Measurements from ENCODE around the gene FAM3C. TPM values are rescaled to one million over a fixed set of nuclear protein-coding genes. Genes with fewer than 3 reads are reported as not detected.

Gene FAM3C
- total and polyA plus RNA-seq, 2 donors: 10.3 to 35.1 TPM

DNA sequence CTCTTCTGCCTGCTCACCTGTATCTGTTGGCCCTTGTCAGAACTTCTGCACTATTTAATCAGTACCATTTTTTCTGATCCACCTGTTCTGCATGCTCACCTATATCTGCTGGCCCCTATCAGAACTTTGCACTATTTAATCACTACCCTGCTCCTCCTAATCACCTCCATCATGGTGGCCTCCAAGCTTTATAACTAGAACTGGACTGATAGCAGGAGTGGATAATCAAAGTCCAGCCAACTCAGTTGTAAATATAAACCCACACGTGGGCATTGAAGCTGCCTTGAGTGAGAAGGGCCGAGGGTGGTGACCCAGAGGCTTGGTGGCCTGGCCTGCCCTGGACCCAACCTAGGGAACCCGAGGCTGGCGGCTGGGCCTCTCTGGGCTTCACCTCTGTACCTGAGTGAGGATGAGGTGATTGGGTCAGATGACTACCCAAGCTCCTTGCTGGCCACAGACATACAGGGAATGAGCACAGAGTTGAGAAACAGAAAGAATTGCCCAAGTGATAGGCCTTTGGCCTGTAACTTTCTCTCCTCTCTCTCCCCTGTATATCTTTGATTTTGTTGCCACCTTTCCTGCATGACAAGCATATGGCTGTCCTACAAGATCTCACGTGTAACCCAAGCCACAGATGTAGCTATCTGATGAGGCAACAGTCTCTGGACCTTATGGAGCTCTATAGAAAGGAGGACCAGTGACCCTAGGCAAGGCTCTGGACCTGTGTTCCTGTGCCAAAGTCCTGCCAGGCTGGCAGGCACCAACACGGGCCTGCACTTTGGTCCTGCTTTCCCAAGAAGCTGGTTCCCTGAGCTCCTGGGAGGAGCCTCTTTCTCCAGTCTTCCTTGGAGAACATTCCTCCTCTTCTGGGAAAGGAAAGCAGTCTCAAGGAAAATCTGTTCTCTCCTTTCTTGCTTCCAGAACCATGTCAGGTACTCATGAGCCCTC is 23.4 kb upstream of the FAM3C start:
- no peaks in the 10 kb centered on the region for H3K9me3 ChIP-seq (ENCODE audit: control insufficient read depth in 2 of 2, insufficient read depth in 1 of 2, low read length in 1 of 2)
- WGBS: 89% methylated on average over 6 of the region's 6 CpGs
- H3K27me3 ChIP-seq (ENCODE audit: control insufficient read depth in 2 of 2, insufficient read depth in 1 of 2, low read length in 1 of 2): no peaks in the 10 kb centered on the region
- H3K4me3 ChIP-seq (ENCODE audit: low read length in 2 of 2): no peak overlapping the region
- no peaks in the 10 kb centered on the region for H3K4me1 ChIP-seq (ENCODE audit: control insufficient read depth in 2 of 2, insufficient read depth in 2 of 2, low read length in 2 of 2)
- DNase-seq (ENCODE audit: low read depth in 6 of 9, low spot score in 9 of 9): no peak
- H3K36me3 ChIP-seq (ENCODE audit: control insufficient read depth in 2 of 2, insufficient read depth in 2 of 2, low read length in 1 of 2): no peaks in the 10 kb centered on the region
- no peak overlapping the region for H3K27ac ChIP-seq (ENCODE audit: low read depth in 1 of 2, low read length in 1 of 2)

GRCh38 chr7:121416533-121416932 is 20.4 kb upstream of the FAM3C start:
- Histone ChIP-seq H3K36me3 (ENCODE audit: control insufficient read depth in 2 of 2, insufficient read depth in 2 of 2, low read length in 1 of 2) (no peaks in the 10 kb centered on the region), H3K9me3 (ENCODE audit: control insufficient read depth in 2 of 2, insufficient read depth in 1 of 2, low read length in 1 of 2) (no peaks in the 10 kb centered on the region), H3K27ac (ENCODE audit: low read depth in 1 of 2, low read length in 1 of 2) (no peak overlapping the region), H3K4me3 (ENCODE audit: low read length in 2 of 2) (no peak overlapping the region), H3K27me3 (ENCODE audit: control insufficient read depth in 2 of 2, insufficient read depth in 1 of 2, low read length in 1 of 2) (no peaks in the 10 kb centered on the region), H3K4me1 (ENCODE audit: control insufficient read depth in 2 of 2, insufficient read depth in 2 of 2, low read length in 2 of 2) (no peaks in the 10 kb centered on the region)
- no peak for DNase-seq (ENCODE audit: low read depth in 6 of 9, low spot score in 9 of 9)
- 98% methylated on average over 1 of the region's 1 CpG for WGBS

DNA sequence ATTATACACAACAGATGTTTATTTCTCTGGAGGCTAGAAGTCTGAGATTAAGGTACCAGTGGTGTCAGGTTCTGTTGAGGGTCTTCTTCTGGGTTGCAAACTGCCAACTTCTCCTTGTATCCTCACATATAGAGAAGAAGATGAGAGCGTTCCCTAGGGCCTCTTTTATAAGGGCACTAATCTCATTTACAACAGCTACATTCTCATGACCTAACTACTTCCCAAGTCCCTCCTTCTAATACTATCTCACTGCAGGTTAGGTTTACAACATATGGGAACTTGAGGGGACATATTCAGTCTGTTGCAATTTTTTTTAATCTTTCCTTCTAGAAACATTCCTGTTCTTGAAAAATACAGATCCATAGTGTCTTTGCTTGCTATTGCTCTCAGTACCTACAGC is 18.3 kb upstream of the FAM3C start:
- DNase-seq (ENCODE audit: low read depth in 6 of 9, low spot score in 9 of 9): no peak
- H3K4me3 ChIP-seq (ENCODE audit: low read length in 2 of 2): no peak overlapping the region

DNA sequence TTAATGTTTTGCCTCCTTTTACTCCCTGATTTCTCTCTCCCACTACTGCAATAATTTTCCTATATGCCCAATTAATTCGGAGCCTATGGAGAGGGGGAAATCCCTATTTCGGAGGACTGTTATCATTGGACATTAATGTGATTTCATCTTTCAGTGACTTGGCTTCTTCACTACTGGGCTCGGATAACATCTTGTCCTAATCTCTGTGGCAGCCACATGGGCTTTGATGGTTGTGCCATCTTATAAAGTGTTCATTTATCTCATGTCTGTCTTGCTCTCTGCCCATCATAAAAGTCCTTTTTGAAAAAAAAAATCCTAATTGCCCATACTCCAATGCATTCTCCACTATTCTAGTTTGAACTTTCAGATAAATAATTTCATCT is 15.5 kb upstream of the FAM3C start:
- Histone ChIP-seq H3K36me3 (ENCODE audit: control insufficient read depth in 2 of 2, insufficient read depth in 2 of 2, low read length in 1 of 2) (no peaks in the 10 kb centered on the region), H3K4me3 (ENCODE audit: low read length in 2 of 2) (no peak overlapping the region), H3K9me3 (ENCODE audit: control insufficient read depth in 2 of 2, insufficient read depth in 1 of 2, low read length in 1 of 2) (no peaks in the 10 kb centered on the region), H3K4me1 (ENCODE audit: control insufficient read depth in 2 of 2, insufficient read depth in 2 of 2, low read length in 2 of 2) (no peaks in the 10 kb centered on the region), H3K27me3 (ENCODE audit: control insufficient read depth in 2 of 2, insufficient read depth in 1 of 2, low read length in 1 of 2) (peaks cover 0 to 3% of the 10 kb centered on the region in 2 donors), H3K27ac (ENCODE audit: low read depth in 1 of 2, low read length in 1 of 2) (no peak overlapping the region)
- WGBS: 95% methylated on average over 3 of the region's 3 CpGs
- DNase-seq (ENCODE audit: low read depth in 6 of 9, low spot score in 9 of 9): no peak

More for the DNA sequence above, 18.3 kb upstream of the FAM3C start:
- Histone ChIP-seq H3K27ac (ENCODE audit: low read depth in 1 of 2, low read length in 1 of 2) (no peak overlapping the region), H3K36me3 (ENCODE audit: control insufficient read depth in 2 of 2, insufficient read depth in 2 of 2, low read length in 1 of 2) (no peaks in the 10 kb centered on the region), H3K9me3 (ENCODE audit: control insufficient read depth in 2 of 2, insufficient read depth in 1 of 2, low read length in 1 of 2) (no peaks in the 10 kb centered on the region), H3K4me1 (ENCODE audit: control insufficient read depth in 2 of 2, insufficient read depth in 2 of 2, low read length in 2 of 2) (no peaks in the 10 kb centered on the region), H3K27me3 (ENCODE audit: control insufficient read depth in 2 of 2, insufficient read depth in 1 of 2, low read length in 1 of 2) (peaks cover 0 to 3% of the 10 kb centered on the region in 2 donors)
- WGBS: 98% methylated on average over 1 of the region's 1 CpG

GRCh38 chr7:121410829-121411596 is 14.9 kb upstream of the FAM3C start:
- no peak for DNase-seq (ENCODE audit: low read depth in 6 of 9, low spot score in 9 of 9)
- H3K4me1 ChIP-seq (ENCODE audit: control insufficient read depth in 2 of 2, insufficient read depth in 2 of 2, low read length in 2 of 2): no peaks in the 10 kb centered on the region
- H3K27me3 ChIP-seq (ENCODE audit: control insufficient read depth in 2 of 2, insufficient read depth in 1 of 2, low read length in 1 of 2): peaks cover 0 to 3% of the 10 kb centered on the region in 2 donors
- 64% methylated on average over 2 of the region's 2 CpGs for WGBS
- no peaks in the 10 kb centered on the region for H3K9me3 ChIP-seq (ENCODE audit: control insufficient read depth in 2 of 2, insufficient read depth in 1 of 2, low read length in 1 of 2)
- H3K36me3 ChIP-seq (ENCODE audit: control insufficient read depth in 2 of 2, insufficient read depth in 2 of 2, low read length in 1 of 2): no peaks in the 10 kb centered on the region
- no peak overlapping the region for H3K4me3 ChIP-seq (ENCODE audit: low read length in 2 of 2)
- H3K27ac ChIP-seq (ENCODE audit: low read depth in 1 of 2, low read length in 1 of 2): no peak overlapping the region

DNA sequence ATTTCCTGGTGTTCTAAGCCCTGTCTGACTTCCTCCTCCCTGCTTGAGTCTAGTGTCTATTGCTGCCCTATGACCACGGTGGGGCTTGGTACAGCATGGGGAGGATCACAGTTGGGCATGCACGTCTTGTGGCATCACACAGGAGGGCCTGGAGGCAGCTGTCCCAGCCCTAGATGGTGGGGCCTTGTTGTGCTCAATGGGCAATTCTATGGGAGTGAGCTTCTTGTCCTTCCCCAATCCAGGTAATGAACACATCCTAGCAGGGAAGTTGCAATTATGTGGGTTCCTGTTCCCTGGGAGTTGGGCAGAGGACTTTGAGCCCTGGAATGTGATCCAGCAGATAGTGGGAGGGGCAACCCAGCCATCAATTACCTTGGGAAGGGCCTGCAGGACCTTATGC is 10.8 kb upstream of the FAM3C start:
- Histone ChIP-seq H3K4me1 (ENCODE audit: control insufficient read depth in 2 of 2, insufficient read depth in 2 of 2, low read length in 2 of 2) (no peaks in the 10 kb centered on the region), H3K36me3 (ENCODE audit: control insufficient read depth in 2 of 2, insufficient read depth in 2 of 2, low read length in 1 of 2) (no peaks in the 10 kb centered on the region), H3K27me3 (ENCODE audit: control insufficient read depth in 2 of 2, insufficient read depth in 1 of 2, low read length in 1 of 2) (peaks cover 0 to 3% of the 10 kb centered on the region in 2 donors), H3K9me3 (ENCODE audit: control insufficient read depth in 2 of 2, insufficient read depth in 1 of 2, low read length in 1 of 2) (no peaks in the 10 kb centered on the region), H3K27ac (ENCODE audit: low read depth in 1 of 2, low read length in 1 of 2) (no peak overlapping the region), H3K4me3 (ENCODE audit: low read length in 2 of 2) (no peak overlapping the region)
- DNase-seq (ENCODE audit: low read depth in 6 of 9, low spot score in 9 of 9): no peak
- WGBS: 88% methylated on average over 2 of the region's 2 CpGs

- WGBS: 97% methylated on average over 5 of the region's 5 CpGs
- H3K36me3 ChIP-seq (ENCODE audit: control insufficient read depth in 2 of 2, insufficient read depth in 2 of 2, low read length in 1 of 2): no peaks in the 10 kb centered on the region
- DNase-seq (ENCODE audit: low read depth in 6 of 9, low spot score in 9 of 9): no peak
- H3K4me1 ChIP-seq (ENCODE audit: control insufficient read depth in 2 of 2, insufficient read depth in 2 of 2, low read length in 2 of 2): no peaks in the 10 kb centered on the region
- H3K27me3 ChIP-seq (ENCODE audit: control insufficient read depth in 2 of 2, insufficient read depth in 1 of 2, low read length in 1 of 2): peaks cover 0 to 3% of the 10 kb centered on the region in 2 donors
- H3K27ac ChIP-seq (ENCODE audit: low read depth in 1 of 2, low read length in 1 of 2): no peak overlapping the region
- H3K9me3 ChIP-seq (ENCODE audit: control insufficient read depth in 2 of 2, insufficient read depth in 1 of 2, low read length in 1 of 2): no peaks in the 10 kb centered on the region
- H3K4me3 ChIP-seq (ENCODE audit: low read length in 2 of 2): no peak overlapping the region
Observed at GRCh38 chr7:121406461-121406860, 10.4 kb upstream of the FAM3C start.

DNA sequence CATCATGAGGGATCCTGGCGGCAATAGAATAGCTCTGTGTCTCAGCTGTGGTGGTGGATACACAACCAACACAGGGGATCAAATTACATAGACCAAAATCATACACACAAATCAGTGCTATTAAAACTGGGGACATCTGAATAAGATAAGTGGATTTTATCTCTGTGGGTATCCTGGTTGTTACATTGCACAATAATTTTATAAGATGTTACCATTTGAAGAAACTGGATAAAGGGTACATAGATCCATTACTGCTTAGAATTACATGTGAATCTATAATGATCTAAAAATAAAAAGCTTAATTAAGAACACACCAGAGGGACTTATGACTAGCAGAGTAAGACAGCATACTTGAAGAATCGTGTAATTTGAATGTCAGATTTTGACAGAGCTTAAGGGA is 8.2 kb upstream of the FAM3C start:
- WGBS: 96% methylated on average over 2 of the region's 2 CpGs
- H3K4me1 ChIP-seq (ENCODE audit: control insufficient read depth in 2 of 2, insufficient read depth in 2 of 2, low read length in 2 of 2): no peaks in the 10 kb centered on the region
- no peak for DNase-seq (ENCODE audit: low read depth in 6 of 9, low spot score in 9 of 9)
- no peaks in the 10 kb centered on the region for H3K27me3 ChIP-seq (ENCODE audit: control insufficient read depth in 2 of 2, insufficient read depth in 1 of 2, low read length in 1 of 2)
- H3K27ac ChIP-seq (ENCODE audit: low read depth in 1 of 2, low read length in 1 of 2): no peak overlapping the region
- H3K4me3 ChIP-seq (ENCODE audit: low read length in 2 of 2): no peak overlapping the region
- H3K9me3 ChIP-seq (ENCODE audit: control insufficient read depth in 2 of 2, insufficient read depth in 1 of 2, low read length in 1 of 2): no peaks in the 10 kb centered on the region
- H3K36me3 ChIP-seq (ENCODE audit: control insufficient read depth in 2 of 2, insufficient read depth in 2 of 2, low read length in 1 of 2): no peaks in the 10 kb centered on the region

- H3K36me3 ChIP-seq (ENCODE audit: control insufficient read depth in 2 of 2, insufficient read depth in 2 of 2, low read length in 1 of 2): no peaks in the 10 kb centered on the region
- no peaks in the 10 kb centered on the region for H3K9me3 ChIP-seq (ENCODE audit: control insufficient read depth in 2 of 2, insufficient read depth in 1 of 2, low read length in 1 of 2)
- no peak overlapping the region for H3K4me3 ChIP-seq (ENCODE audit: low read length in 2 of 2)
- no peak for DNase-seq (ENCODE audit: low read depth in 6 of 9, low spot score in 9 of 9)
- WGBS: 96% methylated on average over 1 of the region's 1 CpG
- no peaks in the 10 kb centered on the region for H3K4me1 ChIP-seq (ENCODE audit: control insufficient read depth in 2 of 2, insufficient read depth in 2 of 2, low read length in 2 of 2)
- H3K27me3 ChIP-seq (ENCODE audit: control insufficient read depth in 2 of 2, insufficient read depth in 1 of 2, low read length in 1 of 2): no peaks in the 10 kb centered on the region
- H3K27ac ChIP-seq (ENCODE audit: low read depth in 1 of 2, low read length in 1 of 2): no peak overlapping the region
Observed at GRCh38 chr7:121402701-121403100, 6.6 kb upstream of the FAM3C start.

Measured in thymus (tissue), 11 donors.